Ovary (tissue), 9 donors: ENCODE data around the gene RAP1A. TPM values are rescaled to one million over a fixed set of nuclear protein-coding genes. Genes with fewer than 3 reads are reported as not detected.

Experiments
- DNase-seq, 5 donors: peaks; one replicate each; pipeline ENCODE4 v3.0.0-alpha.2; 2019 to 2020
- H3K27ac ChIP-seq, 2 donors: fragments of 200-600 bp; one replicate each; pipeline versions ENCODE4 v1.5.1 to v1.8.0; 2019 to 2022
- H3K27me3 ChIP-seq: fragments of 200-600 bp; one replicate; pipeline ENCODE4 v1.8.0; 2022
- H3K36me3 ChIP-seq: fragments of 200-600 bp; sonication (generic); one replicate; pipeline ENCODE4 v1.5.1; 2019
- H3K4me1 ChIP-seq: one replicate; pipeline ENCODE4 v1.8.1; 2013; ENCODE audit warnings: mild to moderate bottlenecking, moderate library complexity; ENCODE audit not compliant: insufficient read depth
- H3K4me3 ChIP-seq: fragments of 200-600 bp; sonication (generic); one replicate; pipeline ENCODE4 v1.5.1; 2017
- H3K9me3 ChIP-seq, 2 donors: fragments of 200-600 bp in 1 of 2; sonication (generic) in 1 of 2; one replicate each; pipeline versions ENCODE4 v1.5.1 to v1.8.1; 2013 to 2019; ENCODE audit warnings: mild to moderate bottlenecking in 1 of 2, moderate library complexity in 1 of 2
- EP300 ChIP-seq: sonication (generic); formaldehyde crosslinking; IDR thresholded peaks from one replicate; pipeline ENCODE4 v1.6.1; 2017; ENCODE audit warnings: antibody characterized with exemption
- POLR2A ChIP-seq: fragments of 450-650 bp; IDR thresholded peaks from one replicate; pipeline ENCODE4 v1.6.1; 2017; ENCODE audit warnings: antibody characterized with exemption, mild to moderate bottlenecking, moderate library complexity
- WGBS, 3 donors: extraction: QIAGEN DNeasy Blood & Tissue Kit in 1 of 3; methylation state at CpG; one replicate each; pipeline versions ENCODE4 v1.1.5 to v1.1.7; 2013 to 2017; 5-methylcytosine and 5-hydroxymethylcytosine counted together
- intact Hi-C, 4 donors: fragments of 100-400 bp; cut with DNase I; formaldehyde crosslinking; loops; one replicate each; pipeline versions ENCODE4 v1.11.0 to v1.15.1; 2022 to 2023
- polyA plus RNA-seq, 2 donors: library from polyadenylated mRNA; stranded (reverse); fragments of 200-250 nt in 1 of 2; fragments of 350-450 nt in 1 of 2; fragmentation: Illumina TruSeq in 1 of 2; extraction: RNeasy Lipid Tissue Mini Kit (QIAGEN cat#74804) in 1 of 2; gene quantifications; one replicate each; pipeline ENCODE4 v1.2.3, GENCODE V29; 2013 to 2014
- total RNA-seq, 7 donors: library from RNA; depleted of rRNA in 2 of 7; stranded (reverse); fragments of >200 nt in 2 of 7; fragmentation: NEBNext Ultra II Directional in 3 of 7; extraction: Animal tissue kit (Norgen Biotek cat#: 25700) in 3 of 7; gene quantifications; one replicate each; pipeline versions ENCODE4 v1.1.0 to v1.2.4, GENCODE V29; 2016 to 2023
- TF ChIP-seq, protein P1 (sequence below), 3 donors: fragments of 450-650 bp in 2 of 3; fragments of 200-600 bp in 1 of 3; IDR thresholded peaks; one replicate each; pipeline versions ENCODE4 v1.5.1 to v1.8.0; 2016 to 2022; ENCODE audit warnings: antibody characterized with exemption in 3 of 3, mild to moderate bottlenecking in 1 of 3
- donor health status: DM: no; HTN: no; CAD: no; lungs with moderate emphysema.
- donor health status: DM: no; HTN: no; CAD: no.
- donor health status: Bipolar disorder and iron deficiency.
- donor health status: DM: yes; HTN: yes; CAD: no.
- donor health status: DM: no; HTN: no; CAD: no.
- donor health status: DM: yes; HTN: yes; CAD: no.

Gene RAP1A
- total and polyA plus RNA-seq, 9 donors = 22.2 to 118 (median 59.1) TPM

DNA sequence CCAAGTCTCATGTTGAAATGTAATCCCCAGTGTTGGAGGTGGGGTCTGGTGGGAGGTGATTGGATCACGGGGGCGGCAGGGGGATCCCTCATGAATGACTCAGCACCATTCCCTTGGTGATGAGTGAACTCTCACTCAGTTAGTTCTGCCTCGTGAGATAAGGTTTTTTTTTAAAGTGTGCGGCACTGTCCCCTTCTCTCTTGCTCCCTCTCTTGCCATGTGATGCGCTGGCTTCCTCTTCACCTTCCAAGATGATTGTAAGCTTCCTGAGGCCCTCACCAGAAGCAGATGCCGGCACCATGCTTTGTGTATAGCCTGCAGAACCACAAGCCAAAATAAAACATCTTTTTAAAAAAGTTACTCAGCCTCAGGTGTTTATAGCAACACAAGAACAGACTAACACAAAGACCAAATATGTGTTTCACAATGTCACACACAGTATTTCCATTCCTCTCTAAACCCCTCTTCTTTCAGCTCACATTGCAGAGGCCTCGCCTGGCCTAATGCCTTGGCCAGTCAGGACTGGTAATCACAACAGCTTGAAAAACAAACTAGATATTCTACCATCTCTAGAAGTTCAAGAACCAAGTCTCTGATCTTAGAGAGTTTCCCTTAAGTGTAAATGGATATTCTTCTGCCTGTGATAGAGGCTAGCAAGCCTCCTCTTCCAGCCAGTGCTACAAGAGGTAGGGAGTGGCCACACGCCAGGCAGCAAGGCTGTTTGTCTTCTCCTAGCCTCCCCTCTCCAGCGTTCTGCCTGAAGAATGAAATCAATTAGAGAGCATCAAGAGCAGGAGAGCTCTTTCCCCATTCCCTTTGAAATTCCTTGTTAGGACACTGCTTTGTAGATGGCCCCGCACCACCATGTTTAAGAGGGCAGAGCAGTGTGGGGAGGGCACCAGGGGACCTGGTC lies 19.6 kb upstream of the RAP1A start:
- H3K4me1 ChIP-seq = no peaks in the 10 kb centered on the region
- H3K27me3 ChIP-seq = no peaks in the 10 kb centered on the region
- TF ChIP-seq POLR2A = no peak
- TF ChIP-seq, protein P1, sequence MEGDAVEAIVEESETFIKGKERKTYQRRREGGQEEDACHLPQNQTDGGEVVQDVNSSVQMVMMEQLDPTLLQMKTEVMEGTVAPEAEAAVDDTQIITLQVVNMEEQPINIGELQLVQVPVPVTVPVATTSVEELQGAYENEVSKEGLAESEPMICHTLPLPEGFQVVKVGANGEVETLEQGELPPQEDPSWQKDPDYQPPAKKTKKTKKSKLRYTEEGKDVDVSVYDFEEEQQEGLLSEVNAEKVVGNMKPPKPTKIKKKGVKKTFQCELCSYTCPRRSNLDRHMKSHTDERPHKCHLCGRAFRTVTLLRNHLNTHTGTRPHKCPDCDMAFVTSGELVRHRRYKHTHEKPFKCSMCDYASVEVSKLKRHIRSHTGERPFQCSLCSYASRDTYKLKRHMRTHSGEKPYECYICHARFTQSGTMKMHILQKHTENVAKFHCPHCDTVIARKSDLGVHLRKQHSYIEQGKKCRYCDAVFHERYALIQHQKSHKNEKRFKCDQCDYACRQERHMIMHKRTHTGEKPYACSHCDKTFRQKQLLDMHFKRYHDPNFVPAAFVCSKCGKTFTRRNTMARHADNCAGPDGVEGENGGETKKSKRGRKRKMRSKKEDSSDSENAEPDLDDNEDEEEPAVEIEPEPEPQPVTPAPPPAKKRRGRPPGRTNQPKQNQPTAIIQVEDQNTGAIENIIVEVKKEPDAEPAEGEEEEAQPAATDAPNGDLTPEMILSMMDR (IDR thresholded peaks at IDR 0.05) = no peak
- TF ChIP-seq EP300 = no peak
- H3K9me3 ChIP-seq = no peaks in the 10 kb centered on the region
- no peaks in the 10 kb centered on the region for H3K36me3 ChIP-seq
- H3K4me3 ChIP-seq = no peak overlapping the region
- intact Hi-C loops = loop anchor here in 1 of 4 donors (10.0 kb wide), 1 partner anchor 155 kb away; the partner anchor contains the start of gene DDX20
- no peak overlapping the region for H3K27ac ChIP-seq
- WGBS, 3 donors = 73 to 77% (median 74%) methylated on average over 10 of the region's 10 CpGs
- DNase-seq = no peak

DNA sequence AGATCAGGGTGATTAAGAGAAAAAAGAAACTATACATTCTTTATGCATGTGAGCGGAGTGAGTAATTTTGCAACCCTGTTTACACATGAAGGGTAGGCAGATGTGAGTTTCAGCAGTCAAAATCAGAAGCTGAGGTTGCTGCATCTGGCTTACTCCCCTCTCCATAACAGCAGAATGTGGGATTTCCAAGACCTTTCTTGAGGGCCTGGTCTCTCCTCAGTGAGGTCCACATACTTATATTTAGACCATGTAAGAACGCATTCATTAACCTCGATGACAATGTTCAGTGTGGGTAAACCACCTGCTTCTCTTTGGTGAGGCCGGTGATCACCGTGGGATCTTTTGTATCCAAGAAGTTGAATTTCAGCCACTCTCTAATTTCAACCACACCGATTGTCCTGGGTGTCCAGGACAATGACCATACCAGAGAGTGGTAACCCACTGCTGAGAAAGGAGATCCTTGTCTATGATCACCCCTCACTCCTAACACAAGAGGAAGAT lies 18.7 kb upstream of the RAP1A start:
- intact Hi-C loops = no loop called here
- Histone ChIP-seq H3K27ac (no peak overlapping the region), H3K9me3 (no peaks in the 10 kb centered on the region), H3K4me1 (no peaks in the 10 kb centered on the region), H3K27me3 (no peaks in the 10 kb centered on the region), H3K36me3 (no peaks in the 10 kb centered on the region), H3K4me3 (no peak overlapping the region)
- WGBS, 3 donors = 79 to 87% (median 85%) methylated on average over 6 of the region's 6 CpGs
- TF ChIP-seq, protein P1 (IDR thresholded peaks at IDR 0.05) = no peak
- TF ChIP-seq POLR2A (no peak), EP300 (no peak)
- DNase-seq = no peak

DNA sequence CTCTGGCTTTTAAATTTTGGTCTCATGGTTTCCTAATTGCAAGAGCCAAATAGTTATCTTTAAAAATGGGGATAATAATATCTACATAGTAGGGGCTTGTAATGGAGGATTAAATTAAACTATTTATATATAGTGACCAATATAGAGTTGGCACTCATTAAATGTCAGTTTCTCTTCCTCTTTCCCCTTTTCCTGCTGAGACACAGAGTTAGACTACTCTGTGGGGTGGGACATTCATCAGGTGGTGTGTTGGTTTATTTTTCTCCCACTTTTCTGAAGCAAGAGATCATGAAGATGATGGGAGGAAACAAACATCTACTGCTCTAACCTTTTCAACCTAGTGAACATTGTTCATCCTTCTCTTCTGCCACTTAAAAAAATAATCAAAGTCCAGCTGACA lies 17.3 kb upstream of the RAP1A start:
- Histone ChIP-seq H3K4me1 (no peaks in the 10 kb centered on the region), H3K27ac (no peak overlapping the region), H3K9me3 (no peaks in the 10 kb centered on the region), H3K27me3 (no peaks in the 10 kb centered on the region), H3K36me3 (no peaks in the 10 kb centered on the region), H3K4me3 (no peak overlapping the region)
- no peak for TF ChIP-seq EP300
- TF ChIP-seq, protein P1 (IDR thresholded peaks at IDR 0.05) = no peak
- no peak for TF ChIP-seq POLR2A
- DNase-seq = no peak
- intact Hi-C loops = no loop called here

DNA sequence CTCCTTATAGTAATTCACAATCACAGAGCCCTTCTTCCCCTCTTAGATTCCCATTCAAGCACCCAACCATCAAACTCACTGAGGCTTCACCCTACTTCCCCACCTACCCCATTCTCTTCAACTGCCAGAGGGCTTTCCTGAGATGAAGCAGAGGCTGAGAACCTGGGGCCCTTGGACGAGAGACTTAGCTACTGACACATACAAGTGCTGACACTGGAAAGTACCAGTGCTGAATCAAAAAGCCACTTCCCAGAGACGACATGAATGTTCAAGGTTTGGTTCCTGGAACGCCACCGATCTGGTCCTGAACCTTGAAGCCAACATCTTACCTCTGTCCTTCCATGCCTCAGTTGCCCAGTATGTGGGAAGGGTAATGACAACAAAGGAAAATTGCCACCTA lies 16.6 kb upstream of the RAP1A start:
- H3K9me3 ChIP-seq = no peaks in the 10 kb centered on the region
- no peak for DNase-seq
- no peaks in the 10 kb centered on the region for H3K27me3 ChIP-seq
- no peak overlapping the region for H3K4me3 ChIP-seq
- 90 to 96% (median 92%) methylated on average over 4 of the region's 4 CpGs for WGBS, 3 donors
- no peak overlapping the region for H3K27ac ChIP-seq
- H3K4me1 ChIP-seq = no peaks in the 10 kb centered on the region
- TF ChIP-seq, protein P1 (IDR thresholded peaks at IDR 0.05) = no peak
- TF ChIP-seq EP300 (no peak), POLR2A (no peak)
- H3K36me3 ChIP-seq = no peaks in the 10 kb centered on the region
- intact Hi-C loops = no loop called here
